ENCODE data around the gene GJD3.

GJD3 gene

GRCh38 chr17:40317345-40317873 lies 47.1 kb downstream of the GJD3 start:
- ATAC-seq: peak; percentile 54
- TF ChIP-seq CSDC2 (CRISPR knock-in tag; IDR thresholded peaks at IDR 0.05) (no peak), ISL1 (CRISPR knock-in tag; IDR thresholded peaks at IDR 0.05) (no peak), ZNF8 (CRISPR knock-in tag; IDR thresholded peaks at IDR 0.05) (no peak), PPARA (CRISPR knock-in tag; IDR thresholded peaks at IDR 0.05; ENCODE audit: borderline replicate concordance) (no peak), CREB5 (CRISPR knock-in tag; IDR thresholded peaks at IDR 0.05; ENCODE audit: low read depth) (0 out of 2 replicates have a peak, but pooled peaks have one; percentile 24), ZNF565 (CRISPR knock-in tag; conservative IDR thresholded peaks at IDR 0.05; ENCODE audit: low read depth) (no peak), RARB (CRISPR knock-in tag; IDR thresholded peaks at IDR 0.05) (no peak)

- peak; percentile 30 for ATAC-seq
- TF ChIP-seq PATZ1 (CRISPR knock-in tag; IDR thresholded peaks at IDR 0.05; ENCODE audit: borderline replicate concordance) (peak; percentile 66; the same call in 1 of the 2 replicates), SNAI2 (CRISPR knock-in tag; IDR thresholded peaks at IDR 0.05) (no peak), TCF4 (CRISPR knock-in tag; IDR thresholded peaks at IDR 0.05; ENCODE audit: borderline replicate concordance) (peak; percentile 52)
Measured at GRCh38 chr17:40316571-40317344, 47.8 kb downstream of the GJD3 start.

- ATAC-seq: no peak
- TF ChIP-seq BACH2 (CRISPR knock-in tag; IDR thresholded peaks at IDR 0.05; ENCODE audit: borderline replicate concordance) (no peak), RARB (CRISPR knock-in tag; IDR thresholded peaks at IDR 0.05) (no peak), ISL1 (CRISPR knock-in tag; IDR thresholded peaks at IDR 0.05) (no peak), GLIS3 (CRISPR knock-in tag; IDR thresholded peaks at IDR 0.05) (no peak), ZC3H10 (CRISPR knock-in tag; IDR thresholded peaks at IDR 0.05) (no peak), TOX (CRISPR knock-in tag; IDR thresholded peaks at IDR 0.05; ENCODE audit: borderline replicate concordance) (no peak), SNAI2 (CRISPR knock-in tag; IDR thresholded peaks at IDR 0.05) (no peak), PATZ1 (CRISPR knock-in tag; IDR thresholded peaks at IDR 0.05; ENCODE audit: borderline replicate concordance) (no peak), TCF4 (CRISPR knock-in tag; IDR thresholded peaks at IDR 0.05; ENCODE audit: borderline replicate concordance) (no peak), ZNF565 (CRISPR knock-in tag; conservative IDR thresholded peaks at IDR 0.05; ENCODE audit: low read depth) (no peak), ESRRG (CRISPR knock-in tag; IDR thresholded peaks at IDR 0.05) (no peak)
Measured at GRCh38 chr17:40315678-40316570, 48.6 kb downstream of the GJD3 start.

GRCh38 chr17:40315206-40315605 lies 49.3 kb downstream of the GJD3 start:
- ATAC-seq: no peak
- TF ChIP-seq CREB5 (CRISPR knock-in tag; IDR thresholded peaks at IDR 0.05; ENCODE audit: low read depth) (no peak), ZNF8 (CRISPR knock-in tag; IDR thresholded peaks at IDR 0.05) (no peak), POU6F1 (CRISPR knock-in tag; IDR thresholded peaks at IDR 0.05; ENCODE audit: borderline replicate concordance, low read depth) (no peak), CSRNP3 (CRISPR knock-in tag; IDR thresholded peaks at IDR 0.05) (no peak), TSHZ2 (CRISPR knock-in tag; IDR thresholded peaks at IDR 0.05) (no peak), ESRRG (CRISPR knock-in tag; IDR thresholded peaks at IDR 0.05) (no peak), CSDC2 (CRISPR knock-in tag; IDR thresholded peaks at IDR 0.05) (no peak), ZC3H10 (CRISPR knock-in tag; IDR thresholded peaks at IDR 0.05) (no peak), ZNF565 (CRISPR knock-in tag; conservative IDR thresholded peaks at IDR 0.05; ENCODE audit: low read depth) (no peak), RARB (CRISPR knock-in tag; IDR thresholded peaks at IDR 0.05) (no peak), ZNF70 (CRISPR knock-in tag; IDR thresholded peaks at IDR 0.05) (no peak)
